HG03571 (cell line): ENCODE results near the gene ACADL.
"Not testable (repeated sequence)": the region's sequence is repeated elsewhere in the genome, so short reads cannot be mapped to it uniquely, and the experiment has no call there.

Source experiments
- ATAC-seq: cut with Tn5 transposase; IDR thresholded peaks from one replicate; pipeline ENCODE4 v1.9.1; 2021; ENCODE audit not compliant: unreplicated experiment

ACADL gene

GRCh38 chr2:210203147-210203546 is 22.1 kb downstream of the ACADL start:
- no peak for ATAC-seq

- ATAC-seq: no peak
Measured at GRCh38 chr2:210199854-210200253, 25.4 kb downstream of the ACADL start.

GRCh38 chr2:210199186-210199765 is 26.0 kb downstream of the ACADL start:
- ATAC-seq: peak; percentile 55

- ATAC-seq: no peak
Measured at GRCh38 chr2:210198326-210198725, 26.9 kb downstream of the ACADL start.

- ATAC-seq: no peak
Measured at GRCh38 chr2:210197720-210198119, 27.5 kb downstream of the ACADL start.

GRCh38 chr2:210195101-210195852 is 30.0 kb downstream of the ACADL start:
- ATAC-seq: no peak

- no peak for ATAC-seq
Measured at GRCh38 chr2:210190345-210190744, 34.9 kb downstream of the ACADL start.

- no peak for ATAC-seq
Measured at GRCh38 chr2:210189452-210190138, 35.7 kb downstream of the ACADL start.

- ATAC-seq: no peak
Measured at GRCh38 chr2:210188755-210189154, 36.5 kb downstream of the ACADL start.

GRCh38 chr2:210188190-210188589 is 37.1 kb downstream of the ACADL start:
- ATAC-seq: no peak

GRCh38 chr2:210183936-210184335 is 41.3 kb downstream of the ACADL start:
- not testable (repeated sequence) for ATAC-seq

GRCh38 chr2:210181606-210182088 is 43.6 kb downstream of the ACADL start:
- not testable (repeated sequence) for ATAC-seq

GRCh38 chr2:210181033-210181605 is 44.1 kb downstream of the ACADL start:
- not testable (repeated sequence) for ATAC-seq

GRCh38 chr2:210180477-210180876 is 44.8 kb downstream of the ACADL start:
- ATAC-seq: no peak

- ATAC-seq: no peak
Measured at GRCh38 chr2:210179351-210179990, 45.8 kb downstream of the ACADL start.

GRCh38 chr2:210177769-210178168 is 47.5 kb downstream of the ACADL start:
- no peak for ATAC-seq

GRCh38 chr2:210177115-210177514 is 48.1 kb downstream of the ACADL start:
- ATAC-seq: not testable (repeated sequence)

- ATAC-seq: no peak
Measured at GRCh38 chr2:210174086-210174485, 51.2 kb downstream of the ACADL start.

GRCh38 chr2:210172219-210172575 is 53.0 kb downstream of the ACADL start:
- ATAC-seq: no peak

GRCh38 chr2:210171309-210172218 is 53.7 kb downstream of the ACADL start, which contains the start of gene KANSL1L:
Gene KANSL1L, minus strand, starts transcription at chr2:210171409. Its CDS starts 16,827 bp downstream, at chr2:210154582.
- peak; percentile 73 for ATAC-seq
